ENCODE results near the gene KCMF1.

KCMF1 gene

GRCh38 chr2:85019121-85019520 lies 48.2 kb downstream of the KCMF1 start:
- H3K4me3 ChIP-seq (replicated peaks in 1 of 2; ENCODE audit: low read depth in 2 of 2, low read length in 2 of 2), result no peak overlapping the region
- TF ChIP-seq, protein P1, sequence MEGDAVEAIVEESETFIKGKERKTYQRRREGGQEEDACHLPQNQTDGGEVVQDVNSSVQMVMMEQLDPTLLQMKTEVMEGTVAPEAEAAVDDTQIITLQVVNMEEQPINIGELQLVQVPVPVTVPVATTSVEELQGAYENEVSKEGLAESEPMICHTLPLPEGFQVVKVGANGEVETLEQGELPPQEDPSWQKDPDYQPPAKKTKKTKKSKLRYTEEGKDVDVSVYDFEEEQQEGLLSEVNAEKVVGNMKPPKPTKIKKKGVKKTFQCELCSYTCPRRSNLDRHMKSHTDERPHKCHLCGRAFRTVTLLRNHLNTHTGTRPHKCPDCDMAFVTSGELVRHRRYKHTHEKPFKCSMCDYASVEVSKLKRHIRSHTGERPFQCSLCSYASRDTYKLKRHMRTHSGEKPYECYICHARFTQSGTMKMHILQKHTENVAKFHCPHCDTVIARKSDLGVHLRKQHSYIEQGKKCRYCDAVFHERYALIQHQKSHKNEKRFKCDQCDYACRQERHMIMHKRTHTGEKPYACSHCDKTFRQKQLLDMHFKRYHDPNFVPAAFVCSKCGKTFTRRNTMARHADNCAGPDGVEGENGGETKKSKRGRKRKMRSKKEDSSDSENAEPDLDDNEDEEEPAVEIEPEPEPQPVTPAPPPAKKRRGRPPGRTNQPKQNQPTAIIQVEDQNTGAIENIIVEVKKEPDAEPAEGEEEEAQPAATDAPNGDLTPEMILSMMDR (IDR thresholded peaks at IDR 0.05; ENCODE audit: low read depth, low read length), result no peak
- no peak for DNase-seq (ENCODE audit: low read depth in 2 of 2)

- TF ChIP-seq, protein P1 (IDR thresholded peaks at IDR 0.05; ENCODE audit: low read depth, low read length), result no peak
- no peak overlapping the region for H3K4me3 ChIP-seq (replicated peaks in 1 of 2; ENCODE audit: low read depth in 2 of 2, low read length in 2 of 2)
- no peak for DNase-seq (ENCODE audit: low read depth in 2 of 2)
Observed at GRCh38 chr2:85022232-85022631, 51.3 kb downstream of the KCMF1 start.

DNA sequence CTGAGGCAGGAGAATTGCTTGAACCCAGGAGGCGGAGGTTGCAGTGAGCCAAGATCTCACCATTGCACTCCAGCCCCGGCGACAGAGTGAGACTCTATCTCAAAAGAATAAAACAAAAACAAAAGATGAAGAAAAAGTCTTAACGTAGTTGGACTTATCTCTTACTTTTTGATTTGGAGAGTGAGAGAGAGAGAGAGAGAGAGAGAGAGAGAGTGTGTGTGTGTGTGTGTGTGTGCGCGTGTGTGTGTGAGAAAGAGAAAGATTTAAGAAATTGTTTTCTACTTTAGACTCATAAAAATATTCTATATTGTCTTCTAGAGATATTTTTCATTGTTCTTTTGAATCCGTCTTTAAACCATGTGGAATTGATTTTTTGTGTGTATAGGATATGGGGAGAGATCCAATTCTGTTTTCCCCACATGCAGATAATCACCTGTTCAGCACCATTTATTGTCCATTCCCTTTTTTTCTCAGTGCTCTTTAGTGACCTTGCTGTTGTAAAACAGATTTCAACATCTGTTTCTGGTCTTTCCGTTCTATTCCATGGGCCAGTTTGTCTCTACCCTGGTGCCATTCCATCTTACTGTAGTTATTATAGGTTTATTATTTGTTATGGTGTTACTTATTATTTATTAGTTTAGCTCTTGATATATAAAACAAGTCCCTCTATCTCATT lies 53.5 kb downstream of the KCMF1 start:
- no peak for DNase-seq (ENCODE audit: low read depth in 2 of 2)
- no peak overlapping the region for H3K4me3 ChIP-seq (replicated peaks in 1 of 2; ENCODE audit: low read depth in 2 of 2, low read length in 2 of 2)
- TF ChIP-seq, protein P1 (IDR thresholded peaks at IDR 0.05; ENCODE audit: low read depth, low read length), result no peak

- TF ChIP-seq, protein P1 (IDR thresholded peaks at IDR 0.05; ENCODE audit: low read depth, low read length), result no peak
- DNase-seq (ENCODE audit: low read depth in 2 of 2), result peak in 1 of 2 donors; percentile 51
- no peak overlapping the region for H3K4me3 ChIP-seq (replicated peaks in 1 of 2; ENCODE audit: low read depth in 2 of 2, low read length in 2 of 2)
Observed at GRCh38 chr2:85032621-85033020, 61.7 kb downstream of the KCMF1 start.

- TF ChIP-seq, protein P1 (IDR thresholded peaks at IDR 0.05; ENCODE audit: low read depth, low read length), result no peak
- H3K4me3 ChIP-seq (replicated peaks in 1 of 2; ENCODE audit: low read depth in 2 of 2, low read length in 2 of 2), result no peak overlapping the region
- no peak for DNase-seq (ENCODE audit: low read depth in 2 of 2)
Observed at GRCh38 chr2:85033388-85033787, 62.4 kb downstream of the KCMF1 start.

- TF ChIP-seq, protein P1 (IDR thresholded peaks at IDR 0.05; ENCODE audit: low read depth, low read length), result no peak
- DNase-seq (ENCODE audit: low read depth in 2 of 2), result no peak
Observed at GRCh38 chr2:85034158-85034557, 63.2 kb downstream of the KCMF1 start.

GRCh38 chr2:85037622-85038021 lies 66.7 kb downstream of the KCMF1 start:
- no peak overlapping the region for H3K4me3 ChIP-seq (replicated peaks in 1 of 2; ENCODE audit: low read depth in 2 of 2, low read length in 2 of 2)
- TF ChIP-seq, protein P1 (IDR thresholded peaks at IDR 0.05; ENCODE audit: low read depth, low read length), result no peak
- DNase-seq (ENCODE audit: low read depth in 2 of 2), result no peak

More at GRCh38 chr2:85034158-85034557, 63.2 kb downstream of the KCMF1 start:
- H3K4me3 ChIP-seq (replicated peaks in 1 of 2; ENCODE audit: low read depth in 2 of 2, low read length in 2 of 2), result no peak overlapping the region
